RWPE2 (cell line): Measurements from ENCODE around the gene GATB.

Source experiments
- ATAC-seq: fragments of 200-7000 bp; cut with Tn5 transposase; 3 replicates; pipeline ENCODE4 v1.9.1; 2021; ENCODE audit warnings: low read depth
- DNase-seq: peaks from one replicate; pipeline ENCODE4 v3.0.0-alpha.2; 2020; ENCODE audit warnings: low spot score
- H3K27ac ChIP-seq: fragments of 450-650 bp; 2 replicates; pipeline ENCODE4 v1.5.1; 2017; ENCODE audit warnings: mild to moderate bottlenecking; ENCODE audit not compliant: poor library complexity, severe bottlenecking
- H3K27me3 ChIP-seq: fragments of 250-450 bp; sonication (Bioruptor Pico); 2 replicates; pipeline ENCODE4 v1.5.1; 2021; ENCODE audit warnings: mild to moderate bottlenecking, moderate library complexity; ENCODE audit not compliant: insufficient read depth, poor library complexity, severe bottlenecking
- H3K36me3 ChIP-seq: fragments of 250-450 bp; sonication (Bioruptor Pico); 2 replicates; pipeline ENCODE4 v1.5.1; 2020; ENCODE audit warnings: low read depth, mild to moderate bottlenecking, moderate library complexity
- H3K4me1 ChIP-seq: fragments of 250-450 bp; sonication (Bioruptor Pico); 2 replicates; pipeline ENCODE4 v1.5.1; 2021; ENCODE audit warnings: mild to moderate bottlenecking, moderate library complexity; ENCODE audit not compliant: insufficient read depth, poor library complexity, severe bottlenecking
- H3K4me3 ChIP-seq: fragments of 250-450 bp; sonication (Bioruptor Pico); 2 replicates; pipeline ENCODE4 v1.5.1; 2021; ENCODE audit warnings: mild to moderate bottlenecking, moderate library complexity; ENCODE audit not compliant: severe bottlenecking
- H3K9me3 ChIP-seq: fragments of 250-450 bp; sonication (Bioruptor Pico); 2 replicates; pipeline ENCODE4 v1.5.1; 2021; ENCODE audit warnings: mild to moderate bottlenecking, moderate library complexity; ENCODE audit not compliant: severe bottlenecking
- TF ChIP-seq, protein P1 (sequence below): fragments of 450-650 bp; IDR thresholded peaks from one replicate; pipeline ENCODE4 v1.5.1; 2017; ENCODE audit warnings: mild to moderate bottlenecking, moderate library complexity; ENCODE audit not compliant: poor library complexity, severe bottlenecking

GATB gene

GRCh38 chr4:151807220-151807619 is 46.4 kb upstream of the GATB start:
- TF ChIP-seq, protein P1, sequence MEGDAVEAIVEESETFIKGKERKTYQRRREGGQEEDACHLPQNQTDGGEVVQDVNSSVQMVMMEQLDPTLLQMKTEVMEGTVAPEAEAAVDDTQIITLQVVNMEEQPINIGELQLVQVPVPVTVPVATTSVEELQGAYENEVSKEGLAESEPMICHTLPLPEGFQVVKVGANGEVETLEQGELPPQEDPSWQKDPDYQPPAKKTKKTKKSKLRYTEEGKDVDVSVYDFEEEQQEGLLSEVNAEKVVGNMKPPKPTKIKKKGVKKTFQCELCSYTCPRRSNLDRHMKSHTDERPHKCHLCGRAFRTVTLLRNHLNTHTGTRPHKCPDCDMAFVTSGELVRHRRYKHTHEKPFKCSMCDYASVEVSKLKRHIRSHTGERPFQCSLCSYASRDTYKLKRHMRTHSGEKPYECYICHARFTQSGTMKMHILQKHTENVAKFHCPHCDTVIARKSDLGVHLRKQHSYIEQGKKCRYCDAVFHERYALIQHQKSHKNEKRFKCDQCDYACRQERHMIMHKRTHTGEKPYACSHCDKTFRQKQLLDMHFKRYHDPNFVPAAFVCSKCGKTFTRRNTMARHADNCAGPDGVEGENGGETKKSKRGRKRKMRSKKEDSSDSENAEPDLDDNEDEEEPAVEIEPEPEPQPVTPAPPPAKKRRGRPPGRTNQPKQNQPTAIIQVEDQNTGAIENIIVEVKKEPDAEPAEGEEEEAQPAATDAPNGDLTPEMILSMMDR: no peak
- Histone ChIP-seq H3K27me3 (no peaks in the 10 kb centered on the region), H3K36me3 (no peaks in the 10 kb centered on the region), H3K27ac (no peak overlapping the region), H3K4me1 (no peaks in the 10 kb centered on the region), H3K4me3 (no peak overlapping the region), H3K9me3 (no peaks in the 10 kb centered on the region)
- DNase-seq (no peak), ATAC-seq (no peak)

DNA sequence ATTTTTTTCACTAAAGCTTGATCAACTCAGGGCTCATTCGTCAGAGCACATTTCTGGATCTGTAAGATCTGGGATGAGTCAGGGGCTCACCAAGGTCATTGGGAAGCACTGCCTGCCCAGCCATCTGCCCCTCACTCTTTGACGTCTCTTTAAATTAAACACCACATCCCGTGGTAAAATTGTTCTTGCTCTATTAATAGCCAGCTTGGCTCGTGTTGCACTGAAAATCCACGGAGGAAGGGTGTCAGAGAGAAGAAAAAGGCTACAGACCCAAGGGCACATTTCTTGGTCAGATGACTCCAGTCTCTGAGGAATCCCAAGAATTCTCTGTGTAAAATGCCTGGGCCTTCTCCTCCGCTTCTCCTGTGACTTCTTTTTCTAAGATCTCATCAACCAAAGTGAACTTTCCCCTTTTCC is 45.7 kb upstream of the GATB start:
- no peak overlapping the region for H3K4me3 ChIP-seq
- TF ChIP-seq, protein P1: no peak
- H3K27ac ChIP-seq: no peak overlapping the region
- no peaks in the 10 kb centered on the region for H3K9me3 ChIP-seq
- H3K27me3 ChIP-seq: no peaks in the 10 kb centered on the region
- no peak for ATAC-seq
- H3K4me1 ChIP-seq: no peaks in the 10 kb centered on the region
- DNase-seq: no peak
- H3K36me3 ChIP-seq: no peaks in the 10 kb centered on the region

GRCh38 chr4:151804821-151805220 is 44.0 kb upstream of the GATB start:
- TF ChIP-seq, protein P1: no peak

DNA sequence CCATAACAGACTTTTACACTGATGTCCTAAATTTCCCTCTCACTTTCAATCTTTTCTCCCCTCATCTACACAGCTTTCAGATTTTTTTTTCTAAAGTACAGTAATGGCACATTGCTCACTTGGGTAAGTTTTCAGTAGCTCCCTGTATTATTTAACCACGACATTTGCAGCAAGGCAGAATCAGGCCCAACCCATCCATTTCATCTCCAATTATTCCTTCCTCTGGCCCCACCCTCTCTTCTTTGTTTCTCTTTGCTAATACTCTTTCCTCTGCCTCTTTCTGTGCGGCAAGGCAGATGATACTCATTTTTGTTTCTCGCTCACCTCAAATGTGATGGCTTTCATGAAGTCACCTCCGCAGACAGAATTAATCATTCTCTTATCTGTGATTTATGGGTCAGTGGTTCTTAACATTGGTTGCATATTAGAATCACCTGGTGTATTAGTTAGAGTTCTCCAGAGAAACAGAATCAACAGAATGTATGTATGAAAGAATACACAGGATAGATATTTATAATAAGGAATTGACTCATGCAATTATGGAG is 43.4 kb upstream of the GATB start:
- Histone ChIP-seq H3K36me3 (no peaks in the 10 kb centered on the region), H3K27me3 (no peaks in the 10 kb centered on the region), H3K9me3 (no peaks in the 10 kb centered on the region), H3K4me3 (no peak overlapping the region), H3K4me1 (no peaks in the 10 kb centered on the region), H3K27ac (no peak overlapping the region)
- TF ChIP-seq, protein P1: no peak
- ATAC-seq (no peak), DNase-seq (no peak)

More at GRCh38 chr4:151804821-151805220, 44.0 kb upstream of the GATB start:
- ATAC-seq: no peak
- no peak overlapping the region for H3K27ac ChIP-seq
- H3K4me1 ChIP-seq: no peaks in the 10 kb centered on the region
- no peaks in the 10 kb centered on the region for H3K9me3 ChIP-seq
- H3K4me3 ChIP-seq: no peak overlapping the region
- no peak for DNase-seq
- H3K27me3 ChIP-seq: no peaks in the 10 kb centered on the region
- H3K36me3 ChIP-seq: no peaks in the 10 kb centered on the region

DNA sequence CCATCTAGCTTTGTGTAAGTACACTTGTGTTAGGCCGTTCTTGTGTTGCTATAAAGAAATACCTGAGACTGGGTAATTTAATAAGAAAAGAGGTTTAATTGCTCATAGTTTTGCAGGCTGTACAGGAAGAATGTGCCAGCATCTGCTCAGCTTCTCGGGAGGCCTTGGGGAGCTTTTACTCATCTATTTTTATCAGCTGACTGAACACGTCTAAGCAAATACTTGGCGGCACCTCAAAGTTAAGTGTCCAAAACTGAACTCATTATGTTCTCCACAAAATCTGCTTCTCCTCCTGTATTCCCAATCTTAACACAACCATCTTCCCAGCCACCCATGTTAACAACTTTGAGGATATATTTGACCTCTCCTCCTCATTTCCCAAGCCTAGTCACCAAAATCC is 42.4 kb upstream of the GATB start:
- TF ChIP-seq, protein P1: no peak
- no peak for DNase-seq
- no peak for ATAC-seq
- no peaks in the 10 kb centered on the region for H3K36me3 ChIP-seq
- no peak overlapping the region for H3K27ac ChIP-seq
- no peaks in the 10 kb centered on the region for H3K9me3 ChIP-seq
- no peak overlapping the region for H3K4me3 ChIP-seq
- H3K4me1 ChIP-seq: no peaks in the 10 kb centered on the region
- H3K27me3 ChIP-seq: no peaks in the 10 kb centered on the region
